Fibroblast of lung (primary cell): ENCODE results near the gene ARFGAP3. TPM values are rescaled to one million over a fixed set of nuclear protein-coding genes. Genes with fewer than 3 reads are reported as not detected.

Experiments used
- DNase-seq, 2 donors: peaks; one replicate each; pipeline versions ENCODE4 v3.0.0 to v3.0.0-alpha.2; 2010; ENCODE audit warnings: low read depth in 2 of 2
- H2AFZ ChIP-seq: 2 replicates; pipeline ENCODE4 v1.5.1; 2012; ENCODE audit warnings: low read length, control low read depth, inconsistent platforms
- H3K27ac ChIP-seq: 2 replicates; pipeline ENCODE4 v1.5.1; 2011; ENCODE audit warnings: low read length, control low read depth; ENCODE audit not compliant: insufficient read depth
- H3K27me3 ChIP-seq: 2 replicates; pipeline ENCODE4 v1.5.1; 2011; ENCODE audit warnings: mild to moderate bottlenecking, low read length; ENCODE audit not compliant: control insufficient read depth, insufficient read depth
- H3K36me3 ChIP-seq: 2 replicates; pipeline ENCODE4 v1.5.1; 2011; ENCODE audit warnings: low read length; ENCODE audit not compliant: control insufficient read depth, insufficient read depth
- H3K4me1 ChIP-seq: 2 replicates; pipeline ENCODE4 v1.5.1; 2011; ENCODE audit warnings: low read length; ENCODE audit not compliant: control insufficient read depth, insufficient read depth; ENCODE audit errors: extremely low read depth
- H3K4me2 ChIP-seq: 2 replicates; pipeline ENCODE4 v1.5.1; 2011; ENCODE audit warnings: low read length, control low read depth; ENCODE audit not compliant: insufficient read depth; ENCODE audit errors: extremely low read depth
- H3K4me3 ChIP-seq, 4 experiments: fragments of 200-600 bp in 1 of 4; sonication (generic) in 1 of 4; replicated peaks in 1 of 4; 2 replicates each; pipeline ENCODE4 v1.5.1; 2011 to 2016; ENCODE audit warnings: low read length in 4 of 4, low read depth in 3 of 4, mild to moderate bottlenecking in 3 of 4, control low read depth in 2 of 4, inconsistent platforms in 1 of 4, mixed read lengths in 1 of 4; ENCODE audit not compliant: insufficient read depth in 1 of 4; ENCODE audit errors: control extremely low read depth in 1 of 4
- H3K79me2 ChIP-seq: 2 replicates; pipeline ENCODE4 v1.5.1; 2012; ENCODE audit warnings: mild to moderate bottlenecking, low read length, inconsistent platforms; ENCODE audit not compliant: control insufficient read depth, insufficient read depth
- H3K9ac ChIP-seq: 2 replicates; pipeline ENCODE4 v1.5.1; 2011; ENCODE audit warnings: mild to moderate bottlenecking, low read length, control low read depth; ENCODE audit not compliant: insufficient read depth
- H3K9me3 ChIP-seq: 2 replicates; pipeline ENCODE4 v1.5.1; 2012; ENCODE audit warnings: low read depth, low read length; ENCODE audit not compliant: control insufficient read depth, insufficient read depth
- H4K20me1 ChIP-seq: 2 replicates; pipeline ENCODE4 v1.5.1; 2011; ENCODE audit warnings: low read length; ENCODE audit not compliant: control insufficient read depth, insufficient read depth; ENCODE audit errors: extremely low read depth
- CTCF ChIP-seq, 2 donors: IDR thresholded peaks in 1 of 2; conservative IDR thresholded peaks in 1 of 2; 1 replicate in 1 of 2; 2 replicates in 1 of 2; pipeline ENCODE4 v1.5.1; 2011 to 2012; ENCODE audit warnings: low read length in 2 of 2, control low read depth in 1 of 2, inconsistent platforms in 1 of 2, low read depth in 1 of 2, mild to moderate bottlenecking in 1 of 2
- EZH2 ChIP-seq: IDR thresholded peaks from 2 replicates; pipeline ENCODE4 v1.5.1; 2012; ENCODE audit warnings: low read length, control low read depth, mild to moderate bottlenecking; ENCODE audit errors: missing control alignments
- polyA plus RNA-seq, 2 donors: library from polyadenylated mRNA; depleted of rRNA in 1 of 2; stranded (reverse) in 1 of 2; unstranded in 1 of 2; fragments of >200 nt; gene quantifications; 2 replicates each; pipeline ENCODE4 v1.2.1, GENCODE V29; 2011 to 2012; ENCODE audit warnings: missing spikeins in 1 of 2
- total RNA-seq: library from RNA; depleted of rRNA; stranded (reverse); fragments of >200 nt; gene quantifications from 2 replicates; pipeline ENCODE4 v1.2.1, GENCODE V29; 2014

ARFGAP3 gene
- total and polyA plus RNA-seq, 2 donors (not counting 1 experiment from before 2014, with no cell fraction given) = 62.1 to 74.1 TPM

- Histone ChIP-seq H2AFZ (no peak overlapping the region), H3K27ac (no peak overlapping the region), H3K4me1 (no peaks in the 10 kb centered on the region), H3K36me3 (peaks cover 25% of the 10 kb centered on the region), H3K9me3 (no peaks in the 10 kb centered on the region), H3K27me3 (no peaks in the 10 kb centered on the region), H4K20me1 (no peaks in the 10 kb centered on the region), H3K4me3 (no peak overlapping the region), H3K4me2 (no peak overlapping the region), H3K9ac (no peak overlapping the region), H3K79me2 (no peaks in the 10 kb centered on the region)
- no peak for TF ChIP-seq CTCF (conservative IDR thresholded peaks at IDR 0.05 in 1 of 2, IDR thresholded peaks at IDR 0.05 in 1 of 2; ENCODE audit: low read depth in 1 of 2, low read length in 2 of 2)
- TF ChIP-seq EZH2 = no peak
- peak in 1 of 2 donors; percentile 34 for DNase-seq
Observed at GRCh38 chr22:42805998-42806830, 50.9 kb downstream of the ARFGAP3 start.

GRCh38 chr22:42805016-42805997 lies 51.8 kb downstream of the ARFGAP3 start:
- DNase-seq = no peak
- H3K4me3 ChIP-seq = no peak overlapping the region
- H3K27me3 ChIP-seq = no peaks in the 10 kb centered on the region
- no peaks in the 10 kb centered on the region for H3K4me1 ChIP-seq
- no peaks in the 10 kb centered on the region for H4K20me1 ChIP-seq
- H3K79me2 ChIP-seq = no peaks in the 10 kb centered on the region
- H3K9ac ChIP-seq = no peak overlapping the region
- no peak for TF ChIP-seq CTCF (conservative IDR thresholded peaks at IDR 0.05 in 1 of 2, IDR thresholded peaks at IDR 0.05 in 1 of 2; ENCODE audit: low read depth in 1 of 2, low read length in 2 of 2)
- no peak for TF ChIP-seq EZH2
- no peak overlapping the region for H2AFZ ChIP-seq
- H3K9me3 ChIP-seq = no peaks in the 10 kb centered on the region
- H3K27ac ChIP-seq = no peak overlapping the region
- no peak overlapping the region for H3K4me2 ChIP-seq
- H3K36me3 ChIP-seq = peaks cover 28% of the 10 kb centered on the region

- Histone ChIP-seq H4K20me1 (no peaks in the 10 kb centered on the region), H3K27me3 (no peaks in the 10 kb centered on the region), H3K27ac (no peak overlapping the region), H3K4me3 (no peak overlapping the region), H3K4me2 (no peak overlapping the region), H3K79me2 (no peaks in the 10 kb centered on the region), H3K36me3 (peaks cover 28% of the 10 kb centered on the region), H2AFZ (no peak overlapping the region), H3K9me3 (no peaks in the 10 kb centered on the region), H3K9ac (no peak overlapping the region), H3K4me1 (no peaks in the 10 kb centered on the region)
- no peak for TF ChIP-seq CTCF (conservative IDR thresholded peaks at IDR 0.05 in 1 of 2, IDR thresholded peaks at IDR 0.05 in 1 of 2; ENCODE audit: low read depth in 1 of 2, low read length in 2 of 2)
- TF ChIP-seq EZH2 = no peak
- no peak for DNase-seq
Observed at GRCh38 chr22:42803389-42803788, 53.7 kb downstream of the ARFGAP3 start.
